Measurements from ENCODE around the gene OR52K1. TPM values are rescaled to one million over a fixed set of nuclear protein-coding genes. Genes with fewer than 3 reads are reported as not detected.

The OR52K1 gene
- polyA plus RNA-seq, 2 of the 4 experiments (the other 2 are of a cell fraction) = not detected

GRCh38 chr11:4455419-4455818 lies 27.0 kb upstream of the OR52K1 start:
- ChIA-PET CTCF (no interaction called here), POLR2A (no interaction called here)
- no peak for TF ChIP-seq CBX2 (IDR thresholded peaks at IDR 0.05; ENCODE audit: borderline replicate concordance, low read depth)
- no peak for TF ChIP-seq CBX8 (IDR thresholded peaks at IDR 0.05)
- no peak for TF ChIP-seq ATOH8 (CRISPR knock-in tag; IDR thresholded peaks at IDR 0.05; ENCODE audit: low read depth)
- TF ChIP-seq HDAC2 (IDR thresholded peaks at IDR 0.05) = no peak
- no peak for TF ChIP-seq FOSB (CRISPR knock-in tag; IDR thresholded peaks at IDR 0.05)
- TF ChIP-seq RCOR1 (IDR thresholded peaks at IDR 0.05; ENCODE audit: low read depth, low read length) = no peak
- no peak for TF ChIP-seq ZC3H11A (IDR thresholded peaks at IDR 0.05)
- TF ChIP-seq ESRRA (IDR thresholded peaks at IDR 0.05; ENCODE audit: borderline replicate concordance, low read length) = no peak
- no peak for TF ChIP-seq RAD21 (conservative IDR thresholded peaks at IDR 0.05 in 1 of 2, IDR thresholded peaks at IDR 0.05 in 1 of 2)
- TF ChIP-seq PHF8 (IDR thresholded peaks at IDR 0.05; ENCODE audit: borderline replicate concordance, low read depth) = no peak
- TF ChIP-seq ZSCAN20 (CRISPR knock-in tag; IDR thresholded peaks at IDR 0.05) = no peak
- TF ChIP-seq ELK1 (IDR thresholded peaks at IDR 0.05; ENCODE audit: low read depth, low read length) = no peak
- TF ChIP-seq SMC3 (IDR thresholded peaks at IDR 0.05) = no peak
- no peak for TF ChIP-seq HMGXB4 (CRISPR knock-in tag; IDR thresholded peaks at IDR 0.05; ENCODE audit: borderline replicate concordance)
- no peak for TF ChIP-seq EHF (CRISPR knock-in tag; IDR thresholded peaks at IDR 0.05)
- TF ChIP-seq NPAS2 (CRISPR knock-in tag; IDR thresholded peaks at IDR 0.05; ENCODE audit: borderline replicate concordance) = no peak
- no peaks in the 10 kb centered on the region for H3K4me1 ChIP-seq
- H3K9me3 ChIP-seq = no peaks in the 10 kb centered on the region
- H3K4me3 ChIP-seq = no peak overlapping the region
- FAIRE-seq = no peak
- no peak overlapping the region for H3K4me2 ChIP-seq
- 0% methylated on average over 1 of the region's 1 CpG for WGBS (ENCODE audit: missing lambda C conversion rate)
- no peak overlapping the region for H3K27ac ChIP-seq
- no peak for ATAC-seq
- DNase-seq (ENCODE audit: low read depth in 1 of 2, low spot score in 1 of 2) = no peak

GRCh38 chr11:4459500-4459899 lies 22.9 kb upstream of the OR52K1 start:
- CTCF ChIA-PET = interaction anchor here (1.1 kb wide), 1 partner anchor 277 kb away, joined by 3 read pairs; no protein-coding TSS in a partner anchor
- no peak for ATAC-seq
- 22% methylated on average over 4 of the region's 4 CpGs for WGBS (ENCODE audit: missing lambda C conversion rate)

More at GRCh38 chr11:4459500-4459899, 22.9 kb upstream of the OR52K1 start:
- H3K4me2 ChIP-seq = no peak overlapping the region
- H3K27ac ChIP-seq = no peak overlapping the region
- TF ChIP-seq CHD2 (IDR thresholded peaks at IDR 0.05; ENCODE audit: low read length, partially characterized antibody) (no peak), FOXS1 (CRISPR knock-in tag; IDR thresholded peaks at IDR 0.05) (no peak), ZFP36 (IDR thresholded peaks at IDR 0.05; ENCODE audit: borderline replicate concordance, partially characterized antibody) (no peak), POLR2A (IDR thresholded peaks at IDR 0.05; ENCODE audit: low read length) (no peak), HEYL (CRISPR knock-in tag; IDR thresholded peaks at IDR 0.05) (no peak), MAX (IDR thresholded peaks at IDR 0.05) (no peak), ELK1 (IDR thresholded peaks at IDR 0.05; ENCODE audit: low read depth, low read length) (no peak), ESRRA (IDR thresholded peaks at IDR 0.05; ENCODE audit: borderline replicate concordance, low read length) (no peak), BHLHE40 (IDR thresholded peaks at IDR 0.05; ENCODE audit: low read depth, low read length) (no peak), E2F6 (IDR thresholded peaks at IDR 0.05; ENCODE audit: borderline replicate concordance, low read depth) (no peak), HOXB5 (CRISPR knock-in tag; IDR thresholded peaks at IDR 0.05) (no peak), TFCP2L1 (CRISPR knock-in tag; IDR thresholded peaks at IDR 0.05) (no peak), SREBF2 (IDR thresholded peaks at IDR 0.05) (no peak), HES2 (IDR thresholded peaks at IDR 0.05) (no peak), PHF8 (IDR thresholded peaks at IDR 0.05; ENCODE audit: borderline replicate concordance, low read depth) (no peak), HMGXB4 (CRISPR knock-in tag; IDR thresholded peaks at IDR 0.05; ENCODE audit: borderline replicate concordance) (no peak)
- no peaks in the 10 kb centered on the region for H3K4me1 ChIP-seq
- DNase-seq (ENCODE audit: low read depth in 1 of 2, low spot score in 1 of 2) (no peak), FAIRE-seq (no peak)
- POLR2A ChIA-PET = no interaction called here
- no peak overlapping the region for H3K4me3 ChIP-seq
- H3K9me3 ChIP-seq = peaks cover 6% of the 10 kb centered on the region; the same call in 2 of the 3 replicates

Measured in A549 (cell line).